HL-60 (cell line): ENCODE results near the gene SBF1.

Experiments
- CTCF ChIP-seq: IDR thresholded peaks from one replicate; pipeline ENCODE4 v1.5.1; 2011; ENCODE audit warnings: low read length, control low read depth, inconsistent platforms; ENCODE audit not compliant: insufficient read depth
- POLR2AphosphoS5 ChIP-seq: IDR thresholded peaks from 2 replicates; pipeline ENCODE4 v1.6.1; 2012; ENCODE audit warnings: low read depth
- REST ChIP-seq: IDR thresholded peaks from 2 replicates; pipeline ENCODE4 v1.6.1; 2012; ENCODE audit warnings: low read depth; ENCODE audit not compliant: insufficient replicate concordance

GRCh38 chr22:50423956-50424355 is 50.9 kb downstream of the SBF1 start:
- TF ChIP-seq CTCF (no peak), POLR2AphosphoS5 (no peak), REST (no peak)
